NCI-H1436 treated with DMSO at 0.1 percent for 48 hours (cell line): ENCODE measurements around the gene CROCC.
"Not testable (repeated sequence)": the region's sequence is repeated elsewhere in the genome, so short reads cannot be mapped to it uniquely, and the experiment has no call there.

Experiments
- DNase-seq: peaks from one replicate; lab custom pipeline; 2025; lab: John Stamatoyannopoulos, UW

CROCC gene

DNA sequence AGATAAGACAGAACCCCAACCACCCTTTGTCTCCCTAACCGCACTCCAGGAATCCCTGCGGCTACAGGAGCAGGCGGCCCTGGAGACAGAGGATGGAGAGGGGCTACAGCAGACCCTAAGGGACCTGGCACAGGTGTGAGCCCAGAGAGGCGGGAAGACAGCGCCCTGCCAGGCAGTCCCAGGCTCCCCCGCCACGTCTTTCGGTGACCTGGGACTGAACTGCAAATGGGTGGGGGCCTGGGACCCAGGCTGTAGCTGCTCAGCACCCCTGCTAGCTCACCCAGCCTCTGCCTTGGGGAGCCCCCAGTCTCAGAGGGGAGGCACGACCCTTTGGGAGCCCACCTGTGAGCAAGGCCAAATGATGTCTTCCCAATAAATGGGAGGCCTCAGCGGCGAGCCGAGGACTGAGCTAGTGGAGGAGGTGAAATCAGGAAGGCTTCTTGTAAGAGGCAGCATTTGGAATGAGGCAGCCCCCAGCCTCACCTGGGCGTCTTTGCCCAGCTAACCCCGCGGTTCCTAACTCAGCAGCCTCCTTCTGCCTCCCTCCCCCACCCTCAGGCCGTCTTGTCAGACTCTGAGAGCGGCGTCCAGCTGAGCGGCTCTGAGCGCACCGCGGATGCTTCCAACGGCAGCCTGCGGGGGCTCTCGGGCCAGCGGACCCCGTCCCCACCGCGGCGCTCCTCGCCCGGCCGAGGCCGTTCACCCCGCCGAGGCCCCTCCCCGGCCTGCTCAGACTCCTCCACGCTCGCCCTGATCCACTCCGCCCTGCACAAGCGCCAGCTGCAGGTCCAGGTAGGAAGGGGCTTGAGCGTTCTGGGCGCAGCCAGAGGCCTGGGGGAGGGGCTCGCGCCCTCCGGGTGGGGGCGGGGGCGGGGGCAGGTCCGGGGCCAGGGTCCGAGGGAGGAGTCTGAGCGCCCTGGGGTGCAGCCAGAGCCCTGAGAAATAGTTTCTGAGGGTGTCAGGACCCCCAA lies 16.9 kb downstream of the CROCC start:
- no peak for DNase-seq

DNA sequence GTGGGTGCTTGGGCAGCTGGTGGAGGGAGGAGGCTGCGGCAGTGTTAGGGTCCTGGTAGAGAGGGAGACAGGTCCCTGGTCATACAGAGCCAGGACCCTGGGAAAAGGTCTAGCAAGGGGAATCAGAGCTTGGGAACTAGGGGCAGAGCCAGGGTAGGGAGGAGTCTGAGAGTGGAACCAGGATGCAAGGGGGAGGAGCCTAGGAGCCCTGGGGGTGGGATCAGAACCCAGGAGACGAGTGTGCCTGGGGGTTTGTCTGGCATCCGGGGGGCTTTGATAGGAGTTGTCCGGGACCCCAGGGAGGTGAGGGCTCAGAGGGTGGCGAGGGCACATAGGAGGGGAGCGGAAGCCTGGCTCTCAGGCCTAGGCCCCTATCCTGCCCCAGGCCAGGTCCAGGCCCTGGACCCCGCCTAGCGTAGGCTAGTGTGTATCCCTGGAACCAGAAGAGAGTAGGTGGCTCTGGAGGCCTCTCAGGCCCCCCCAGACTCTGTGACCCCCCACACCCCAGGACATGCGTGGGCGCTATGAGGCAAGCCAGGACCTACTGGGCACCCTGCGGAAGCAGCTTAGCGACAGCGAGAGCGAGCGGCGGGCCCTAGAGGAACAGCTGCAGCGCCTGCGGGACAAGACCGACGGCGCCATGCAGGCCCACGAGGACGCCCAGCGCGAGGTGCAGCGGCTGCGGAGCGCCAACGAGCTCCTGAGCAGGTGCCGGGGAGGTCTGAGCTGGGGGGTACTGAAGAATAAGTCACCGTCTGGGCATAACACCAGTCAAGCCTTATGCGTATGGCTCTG lies 17.9 kb downstream of the CROCC start:
- not testable (repeated sequence) for DNase-seq

DNA sequence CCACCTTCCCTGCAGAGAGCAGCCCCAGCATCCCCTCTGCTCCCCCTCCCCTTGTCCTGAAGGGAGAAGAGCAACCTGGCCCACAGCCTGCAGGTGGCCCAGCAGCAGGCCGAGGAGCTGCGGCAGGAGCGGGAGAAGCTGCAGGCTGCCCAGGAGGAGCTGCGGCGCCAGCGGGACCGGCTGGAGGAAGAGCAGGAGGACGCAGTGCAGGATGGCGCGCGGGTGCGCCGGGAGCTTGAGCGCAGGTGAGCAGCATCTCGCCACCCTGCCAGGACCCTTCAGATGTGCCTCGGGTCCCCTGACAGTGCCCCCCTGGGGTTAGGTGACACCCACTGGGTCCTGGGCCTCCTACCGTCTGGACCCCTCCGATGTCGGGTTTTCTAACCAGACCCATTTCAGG lies 22.3 kb downstream of the CROCC start:
- no peak for DNase-seq

DNA sequence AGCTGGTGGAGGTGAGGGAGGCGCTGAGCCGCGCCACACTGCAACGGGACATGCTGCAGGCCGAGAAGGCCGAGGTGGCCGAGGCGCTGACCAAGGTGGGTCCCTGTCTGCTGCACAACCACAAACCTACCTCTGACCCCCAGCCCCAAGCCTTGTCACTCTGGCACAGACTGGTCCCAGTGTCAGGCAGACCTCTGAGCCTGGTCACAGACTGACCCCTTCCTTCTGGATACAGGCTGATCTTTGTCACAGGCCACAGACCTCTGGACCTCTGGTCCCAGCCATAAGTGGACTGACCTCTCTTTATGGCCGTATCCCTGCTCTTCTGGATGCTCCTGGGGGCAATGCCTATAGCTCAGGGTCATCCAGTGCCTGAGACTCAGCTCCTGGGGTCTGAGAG lies 23.8 kb downstream of the CROCC start:
- not testable (repeated sequence) for DNase-seq

DNA sequence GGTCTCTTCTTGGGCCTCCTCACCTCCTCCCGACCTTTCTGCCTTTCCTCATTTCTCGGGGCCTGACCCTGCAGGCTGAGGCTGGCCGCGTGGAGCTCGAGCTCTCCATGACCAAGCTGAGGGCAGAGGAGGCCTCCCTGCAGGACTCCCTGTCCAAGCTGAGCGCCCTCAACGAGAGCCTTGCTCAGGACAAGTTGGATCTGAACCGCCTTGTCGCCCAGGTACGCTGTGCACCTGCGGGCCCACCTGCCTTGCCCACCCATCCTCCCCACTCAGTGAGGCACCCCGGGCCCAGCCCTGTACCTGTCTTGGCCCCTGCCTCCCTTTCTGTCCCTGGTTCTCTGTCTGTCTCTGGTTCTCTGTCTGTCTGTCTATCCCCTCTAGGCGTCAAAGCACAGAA lies 24.5 kb downstream of the CROCC start:
- DNase-seq, result not testable (repeated sequence)

DNA sequence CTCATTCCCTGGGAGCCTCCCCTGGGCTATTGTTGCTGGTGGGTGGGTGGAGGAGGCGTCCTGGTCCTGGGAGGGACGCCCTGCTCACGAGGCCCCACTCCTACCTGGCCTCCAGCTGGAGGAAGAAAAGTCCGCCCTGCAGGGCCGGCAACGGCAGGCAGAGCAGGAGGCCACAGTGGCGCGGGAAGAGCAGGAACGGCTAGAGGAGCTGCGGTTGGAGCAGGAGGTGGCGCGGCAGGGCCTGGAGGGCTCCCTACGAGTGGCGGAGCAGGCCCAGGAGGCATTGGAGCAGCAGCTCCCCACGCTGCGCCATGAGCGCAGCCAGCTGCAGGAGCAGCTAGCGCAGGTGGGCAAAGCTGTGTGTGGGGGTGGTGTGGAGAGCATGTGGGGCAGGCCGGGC lies 24.9 kb downstream of the CROCC start:
- DNase-seq, result no peak

DNA sequence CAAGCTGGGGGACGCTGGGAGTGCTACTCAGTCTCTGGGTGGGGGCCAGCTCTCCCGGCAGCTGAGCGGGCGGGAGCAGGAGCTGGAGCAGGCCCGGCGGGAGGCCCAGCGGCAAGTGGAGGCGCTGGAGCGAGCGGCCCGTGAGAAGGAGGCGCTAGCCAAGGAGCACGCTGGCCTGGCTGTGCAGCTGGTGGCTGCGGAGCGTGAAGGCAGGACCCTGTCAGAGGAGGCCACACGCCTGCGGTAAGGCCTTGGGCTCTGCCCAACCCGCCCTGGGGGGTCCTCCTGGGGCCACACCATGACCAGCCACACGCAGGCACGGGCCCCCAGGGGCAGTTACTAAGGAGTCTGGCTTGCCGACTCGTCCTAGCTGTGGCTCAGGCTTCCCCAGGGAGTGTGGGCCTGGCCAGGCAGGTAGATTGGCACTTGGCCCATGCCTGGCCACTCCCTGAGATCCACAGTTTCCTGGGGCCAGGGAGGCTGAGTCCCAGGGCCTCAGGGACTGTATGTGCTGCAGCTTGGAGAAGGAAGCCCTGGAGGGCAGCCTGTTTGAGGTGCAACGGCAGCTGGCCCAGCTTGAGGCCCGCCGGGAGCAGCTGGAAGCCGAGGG lies 26.7 kb downstream of the CROCC start:
- not testable (repeated sequence) for DNase-seq

DNA sequence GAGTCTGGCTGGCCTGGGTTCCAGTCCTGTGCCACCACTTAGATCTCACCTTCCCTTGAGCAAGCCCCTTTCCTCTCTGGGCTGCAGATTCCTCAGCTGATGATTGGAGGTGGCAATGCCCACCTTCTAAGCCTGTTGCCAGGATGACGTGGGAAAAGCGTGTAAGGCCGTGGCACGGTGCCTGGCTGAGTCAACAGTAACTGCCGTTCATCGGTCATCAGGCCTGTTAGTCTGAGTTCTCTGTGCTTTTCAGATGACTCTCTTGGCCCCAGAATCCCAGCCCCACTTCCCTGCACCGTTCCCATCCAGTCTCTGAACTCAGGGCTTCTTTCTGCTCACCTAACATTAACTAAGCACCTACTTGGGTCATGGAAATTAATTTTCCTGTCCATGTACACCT lies 27.3 kb downstream of the CROCC start:
- not testable (repeated sequence) for DNase-seq

DNA sequence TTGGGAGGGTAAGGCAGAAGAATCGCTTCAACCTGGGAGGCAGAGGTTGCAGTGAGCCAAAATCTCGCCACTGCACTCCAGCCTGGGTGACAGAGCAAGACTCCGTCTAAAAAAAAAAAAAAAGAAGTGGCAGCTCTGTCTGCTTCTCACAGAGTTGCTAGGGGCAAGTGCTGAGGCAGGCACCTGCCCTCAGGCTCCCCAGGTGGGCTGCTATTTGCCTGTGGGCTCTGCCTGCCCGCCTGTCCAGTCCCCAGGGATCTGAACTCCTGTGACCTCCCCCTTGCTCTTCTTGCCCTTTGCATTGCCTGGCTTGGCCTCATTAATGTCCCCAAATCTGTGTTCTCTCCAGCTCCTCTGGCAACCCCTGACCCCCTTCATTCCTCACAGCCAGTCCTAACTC lies 30.6 kb downstream of the CROCC start:
- not testable (repeated sequence) for DNase-seq

DNA sequence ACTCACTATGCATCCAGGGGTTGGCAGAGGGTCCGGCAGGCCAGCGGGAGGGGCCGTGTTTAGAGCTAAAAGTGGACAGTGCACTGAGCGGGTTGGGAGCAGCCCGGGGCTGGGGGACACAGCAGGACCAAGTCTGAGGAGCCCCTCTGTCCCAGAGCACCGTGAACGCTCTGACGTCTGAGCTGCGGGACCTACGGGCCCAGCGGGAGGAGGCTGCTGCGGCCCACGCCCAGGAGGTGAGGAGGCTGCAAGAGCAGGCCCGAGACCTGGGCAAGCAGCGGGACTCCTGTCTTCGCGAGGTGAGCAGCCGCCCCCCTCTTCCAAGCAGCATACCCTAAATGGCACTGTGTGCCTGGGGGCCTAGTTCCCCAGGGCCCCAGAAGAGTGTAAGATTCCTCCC lies 32.8 kb downstream of the CROCC start:
- no peak for DNase-seq

DNA sequence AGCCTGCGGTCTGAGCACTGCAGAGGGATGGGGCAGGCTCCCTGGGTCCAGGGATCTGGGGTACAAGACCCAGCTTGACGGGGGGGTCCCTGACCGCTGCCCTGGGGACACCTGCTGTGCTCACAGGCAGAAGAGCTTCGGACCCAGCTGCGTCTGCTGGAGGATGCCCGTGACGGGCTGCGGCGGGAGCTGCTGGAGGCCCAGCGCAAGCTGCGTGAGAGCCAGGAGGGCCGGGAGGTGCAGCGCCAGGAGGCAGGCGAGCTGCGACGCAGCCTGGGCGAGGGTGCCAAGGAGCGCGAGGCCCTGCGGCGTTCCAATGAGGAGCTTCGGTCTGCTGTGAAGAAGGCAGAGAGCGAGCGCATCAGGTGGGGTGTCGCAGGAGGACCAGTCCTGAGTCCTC lies 33.5 kb downstream of the CROCC start:
- DNase-seq, result no peak

DNA sequence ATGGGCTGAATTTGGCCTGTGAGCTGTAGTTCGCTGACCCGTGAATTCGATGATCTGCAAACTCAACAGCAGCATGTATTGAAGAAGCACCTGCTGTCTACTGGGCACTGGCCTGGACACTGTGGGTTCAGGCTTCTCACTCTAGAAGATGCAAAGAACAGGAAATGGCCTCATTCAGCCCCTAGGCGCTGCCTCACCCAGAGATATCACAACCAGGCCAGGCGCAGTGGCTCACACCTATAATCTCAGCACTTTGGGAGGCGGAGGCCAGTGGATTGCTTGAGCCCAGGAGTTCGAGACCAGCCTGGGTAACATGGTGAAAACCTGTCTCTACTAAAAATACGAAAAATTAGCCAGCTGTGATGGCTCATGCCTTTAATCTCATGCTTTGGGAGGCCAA lies 35.0 kb downstream of the CROCC start:
- DNase-seq, result no peak

DNA sequence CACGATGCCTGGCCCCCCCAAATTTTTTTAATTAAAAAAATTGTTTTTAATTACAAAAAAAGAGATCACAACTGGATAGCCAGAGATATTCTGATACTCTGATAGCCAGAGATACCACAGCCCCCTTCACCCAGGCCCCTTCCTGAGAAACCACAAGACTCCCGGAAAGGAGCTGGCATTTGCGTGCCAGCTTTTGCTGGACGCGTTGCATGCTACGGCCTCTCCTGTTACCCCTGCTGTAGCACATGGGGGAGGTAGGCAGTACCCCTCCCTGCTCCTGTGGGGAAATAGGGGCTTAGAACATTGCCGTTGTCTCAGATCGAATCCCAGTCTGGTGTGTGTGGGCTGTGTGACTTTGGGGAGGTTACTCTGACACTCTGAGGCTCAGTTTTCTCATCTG lies 36.0 kb downstream of the CROCC start:
- no peak for DNase-seq

DNA sequence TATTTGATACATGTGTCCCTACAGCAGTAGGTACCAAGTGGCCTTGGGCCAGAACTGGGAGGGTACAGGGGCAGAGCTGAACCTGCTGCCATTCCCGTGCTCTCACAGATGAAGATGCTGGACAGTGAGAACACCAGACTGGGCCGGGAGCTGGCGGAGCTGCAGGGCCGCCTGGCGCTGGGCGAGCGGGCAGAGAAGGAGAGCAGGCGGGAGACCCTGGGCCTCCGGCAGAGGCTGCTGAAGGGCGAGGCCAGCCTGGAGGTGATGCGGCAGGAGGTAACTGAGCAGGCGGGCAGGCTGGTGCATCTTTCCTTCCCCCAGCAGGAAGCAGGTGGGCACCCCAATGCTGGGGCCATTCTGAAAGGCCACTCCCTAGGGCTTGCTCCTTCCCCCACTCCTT lies 36.7 kb downstream of the CROCC start:
- no peak for DNase-seq

DNA sequence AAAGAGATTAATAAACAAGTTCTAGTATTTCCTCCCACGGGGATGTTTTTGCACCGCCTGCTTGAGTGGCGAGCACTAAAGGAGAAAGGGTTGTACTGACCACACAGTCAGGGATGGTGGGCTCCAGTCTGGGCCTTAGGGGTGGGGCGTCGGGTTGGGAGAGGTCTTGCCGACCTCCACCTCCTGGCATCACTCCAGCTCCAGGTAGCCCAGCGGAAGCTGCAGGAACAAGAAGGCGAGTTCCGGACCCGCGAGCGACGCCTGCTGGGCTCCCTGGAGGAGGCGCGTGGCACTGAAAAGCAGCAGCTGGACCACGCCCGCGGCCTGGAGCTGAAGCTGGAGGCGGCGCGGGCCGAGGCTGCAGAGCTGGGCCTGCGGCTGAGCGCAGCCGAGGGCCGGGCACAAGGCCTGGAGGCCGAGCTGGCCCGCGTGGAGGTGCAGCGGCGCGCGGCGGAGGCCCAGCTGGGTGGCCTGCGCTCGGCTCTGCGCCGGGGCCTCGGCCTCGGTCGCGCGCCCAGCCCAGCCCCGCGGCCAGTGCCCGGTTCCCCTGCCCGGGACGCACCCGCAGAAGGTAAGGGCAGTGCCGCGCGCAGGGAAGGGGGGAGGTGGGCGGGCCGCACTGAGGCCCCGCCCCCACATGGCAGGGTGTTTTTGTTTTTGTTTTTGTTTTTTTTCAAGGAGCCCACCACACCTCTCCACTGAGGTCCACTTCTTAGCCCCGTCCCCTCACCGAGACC lies 39.0 kb downstream of the CROCC start:
- DNase-seq, result no peak

DNA sequence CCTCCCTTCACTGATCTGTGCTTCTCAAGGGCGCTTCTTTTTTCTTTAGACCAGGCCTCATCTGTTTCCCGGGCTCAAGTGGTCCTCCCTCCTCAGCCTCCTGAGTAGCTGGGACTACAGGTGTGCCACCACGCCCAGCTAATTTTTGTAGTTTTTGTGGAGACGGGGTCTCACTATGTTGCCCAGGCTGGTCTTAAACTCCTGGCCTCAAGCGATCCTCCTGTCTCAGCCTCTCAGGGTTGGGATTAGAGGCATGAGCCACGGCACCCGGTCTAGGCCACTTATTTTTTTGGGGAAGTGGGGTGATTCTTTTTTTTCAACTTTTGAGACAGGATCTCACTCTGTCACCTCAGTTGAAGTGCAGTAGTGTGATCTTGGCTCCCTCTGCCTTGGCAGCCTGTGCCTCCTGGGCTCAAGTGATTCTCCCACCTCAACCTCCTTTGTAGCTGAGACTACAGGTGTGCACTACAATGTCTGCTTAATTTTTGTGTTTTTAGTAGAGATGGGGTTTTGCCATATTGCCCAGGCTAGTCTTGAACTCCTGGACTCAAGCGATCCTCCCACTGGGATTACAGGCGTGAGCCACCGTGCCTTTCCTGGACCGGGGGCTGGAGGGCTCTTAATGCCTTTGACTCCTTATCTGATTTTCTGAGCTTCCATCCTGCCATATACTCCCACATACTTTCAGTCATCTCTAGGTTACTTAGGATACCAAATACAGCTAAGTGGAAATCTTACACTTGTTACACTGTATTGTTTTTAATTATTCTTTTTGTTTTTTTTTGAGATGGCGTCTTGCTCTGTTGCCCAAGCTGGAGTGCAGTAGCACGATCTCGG lies 39.8 kb downstream of the CROCC start:
- no peak for DNase-seq

DNA sequence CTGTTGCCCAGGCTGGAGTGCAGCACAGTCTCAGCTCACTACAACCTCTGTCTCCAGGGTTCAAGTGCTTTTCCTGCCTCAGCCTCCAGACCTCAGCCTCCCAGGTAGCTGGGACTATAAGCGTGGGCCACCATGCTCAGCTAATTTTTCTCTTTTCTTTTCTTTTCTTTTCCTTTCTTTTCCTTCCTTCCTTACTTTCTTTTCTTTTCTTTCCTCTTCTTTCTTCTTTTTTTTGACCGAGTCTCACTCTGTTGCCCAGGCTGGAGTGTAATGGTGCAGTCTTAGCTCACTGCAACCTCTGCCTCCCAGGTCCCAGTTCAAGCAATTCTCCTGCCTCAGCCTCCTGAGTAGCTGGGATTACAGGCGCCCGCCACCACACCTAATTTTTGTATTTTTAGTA lies 42.4 kb downstream of the CROCC start:
- not testable (repeated sequence) for DNase-seq

DNA sequence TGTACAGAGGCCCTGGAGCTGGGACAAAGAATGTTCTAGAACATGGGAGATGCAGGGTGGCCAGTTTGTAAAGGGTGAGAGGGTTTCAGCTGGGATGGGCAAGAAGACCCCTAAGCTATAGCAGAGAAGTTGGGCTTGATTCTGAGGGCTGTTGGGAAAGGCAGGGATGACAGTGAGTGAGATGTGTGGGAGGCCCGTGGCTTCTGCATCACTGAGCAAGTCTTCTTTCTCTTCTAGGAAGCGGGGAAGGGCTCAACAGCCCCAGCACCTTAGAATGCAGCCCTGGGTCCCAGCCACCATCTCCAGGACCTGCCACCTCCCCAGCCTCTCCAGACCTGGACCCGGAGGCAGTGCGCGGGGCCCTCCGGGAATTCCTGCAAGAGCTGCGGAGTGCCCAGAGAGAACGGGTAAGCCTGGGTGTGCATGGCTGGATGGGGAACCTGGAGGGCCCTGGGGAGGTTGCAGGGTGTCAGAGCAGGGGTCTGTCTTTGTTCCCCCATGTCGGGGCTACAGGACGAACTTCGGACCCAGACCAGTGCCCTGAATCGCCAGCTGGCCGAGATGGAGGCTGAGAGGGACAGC lies 43.8 kb downstream of the CROCC start:
- DNase-seq, result no peak

DNA sequence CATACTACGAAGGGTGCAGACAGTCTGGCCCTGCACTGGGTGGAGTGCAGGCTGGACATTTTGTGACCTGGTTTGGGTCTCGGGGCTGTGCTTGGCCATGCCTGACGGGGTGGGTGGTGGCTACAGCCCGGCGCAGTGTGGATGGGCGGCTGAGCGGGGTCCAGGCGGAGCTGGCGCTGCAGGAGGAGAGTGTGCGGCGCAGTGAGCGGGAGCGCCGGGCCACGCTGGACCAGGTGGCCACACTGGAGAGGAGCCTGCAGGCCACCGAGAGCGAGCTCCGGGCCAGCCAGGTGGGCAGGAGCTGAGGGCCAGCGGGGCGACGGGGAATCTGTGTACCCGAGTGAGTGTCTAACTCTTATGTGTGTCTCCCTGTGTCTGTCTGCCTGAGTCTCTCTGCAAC lies 44.6 kb downstream of the CROCC start:
- no peak for DNase-seq

DNA sequence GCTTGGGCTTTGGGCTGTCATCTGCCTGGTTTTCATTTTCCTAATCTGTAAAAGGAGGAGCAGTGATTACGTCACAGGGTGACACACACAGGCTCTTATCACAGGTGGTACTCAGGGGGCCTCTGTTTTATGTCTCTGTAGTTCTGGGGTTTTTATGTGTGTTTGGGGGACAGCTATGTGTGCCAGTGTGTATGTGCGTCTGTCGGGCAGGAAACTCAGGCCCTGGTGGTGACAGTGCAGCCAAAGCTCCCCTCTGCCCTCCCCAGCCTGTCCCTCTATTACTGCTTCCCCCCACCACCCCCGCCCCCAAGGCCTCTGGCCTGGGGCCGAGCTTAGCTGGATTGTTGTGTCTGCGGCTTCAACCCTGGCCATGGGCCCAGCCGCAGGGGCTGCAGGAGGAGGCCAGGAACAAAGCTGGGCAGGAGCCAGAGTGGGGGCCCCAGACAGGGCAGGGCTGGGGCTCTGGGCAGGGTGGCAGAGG lies 45.4 kb downstream of the CROCC start:
- DNase-seq, result no peak

DNA sequence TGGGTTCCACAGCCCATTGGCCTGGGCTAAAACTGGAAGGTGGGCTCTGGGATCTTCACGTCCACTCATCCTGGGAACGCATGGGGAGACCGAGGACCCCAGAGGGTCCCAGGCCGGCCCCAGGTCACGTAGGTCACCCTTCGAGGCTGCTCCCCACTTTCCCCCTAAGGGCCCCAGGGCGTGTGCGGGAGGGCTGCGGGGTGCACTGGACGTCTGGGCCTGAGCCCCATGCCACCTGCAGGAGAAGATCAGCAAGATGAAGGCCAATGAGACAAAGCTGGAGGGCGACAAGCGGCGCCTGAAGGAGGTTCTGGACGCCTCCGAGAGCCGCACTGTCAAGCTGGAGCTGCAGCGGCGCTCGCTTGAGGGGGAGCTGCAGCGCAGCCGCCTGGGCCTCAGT lies 46.2 kb downstream of the CROCC start:
- DNase-seq, result no peak
